ENCODE measurements around the gene EVC.

Gene EVC

DNA sequence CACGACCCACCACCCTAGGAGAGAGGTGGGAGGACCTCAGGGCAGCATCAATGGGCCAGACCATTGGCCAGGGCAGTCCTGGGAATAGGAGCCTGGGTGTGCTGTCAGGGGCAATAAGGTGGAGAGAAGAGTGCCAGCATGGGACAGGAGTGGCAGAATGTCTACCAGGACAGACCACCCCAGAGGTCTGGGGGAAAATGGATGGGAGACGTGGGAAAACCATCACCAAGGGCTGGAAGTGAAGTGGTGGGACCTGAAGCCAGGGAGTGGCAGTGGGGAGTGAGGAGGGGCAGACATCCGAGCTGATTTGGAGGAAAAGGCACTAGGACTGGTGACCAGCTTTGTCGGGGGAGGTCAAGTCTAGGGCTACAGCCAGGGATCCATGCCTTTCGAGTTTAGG lies 3.6 kb upstream of the EVC start:
- TF ChIP-seq, protein P1, sequence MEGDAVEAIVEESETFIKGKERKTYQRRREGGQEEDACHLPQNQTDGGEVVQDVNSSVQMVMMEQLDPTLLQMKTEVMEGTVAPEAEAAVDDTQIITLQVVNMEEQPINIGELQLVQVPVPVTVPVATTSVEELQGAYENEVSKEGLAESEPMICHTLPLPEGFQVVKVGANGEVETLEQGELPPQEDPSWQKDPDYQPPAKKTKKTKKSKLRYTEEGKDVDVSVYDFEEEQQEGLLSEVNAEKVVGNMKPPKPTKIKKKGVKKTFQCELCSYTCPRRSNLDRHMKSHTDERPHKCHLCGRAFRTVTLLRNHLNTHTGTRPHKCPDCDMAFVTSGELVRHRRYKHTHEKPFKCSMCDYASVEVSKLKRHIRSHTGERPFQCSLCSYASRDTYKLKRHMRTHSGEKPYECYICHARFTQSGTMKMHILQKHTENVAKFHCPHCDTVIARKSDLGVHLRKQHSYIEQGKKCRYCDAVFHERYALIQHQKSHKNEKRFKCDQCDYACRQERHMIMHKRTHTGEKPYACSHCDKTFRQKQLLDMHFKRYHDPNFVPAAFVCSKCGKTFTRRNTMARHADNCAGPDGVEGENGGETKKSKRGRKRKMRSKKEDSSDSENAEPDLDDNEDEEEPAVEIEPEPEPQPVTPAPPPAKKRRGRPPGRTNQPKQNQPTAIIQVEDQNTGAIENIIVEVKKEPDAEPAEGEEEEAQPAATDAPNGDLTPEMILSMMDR (IDR thresholded peaks at IDR 0.05; ENCODE audit: insufficient read depth, low read depth, low read length, missing control alignments): no peak
- no peak overlapping the region for H3K4me3 ChIP-seq (ENCODE audit: low read depth, low read length)

DNA sequence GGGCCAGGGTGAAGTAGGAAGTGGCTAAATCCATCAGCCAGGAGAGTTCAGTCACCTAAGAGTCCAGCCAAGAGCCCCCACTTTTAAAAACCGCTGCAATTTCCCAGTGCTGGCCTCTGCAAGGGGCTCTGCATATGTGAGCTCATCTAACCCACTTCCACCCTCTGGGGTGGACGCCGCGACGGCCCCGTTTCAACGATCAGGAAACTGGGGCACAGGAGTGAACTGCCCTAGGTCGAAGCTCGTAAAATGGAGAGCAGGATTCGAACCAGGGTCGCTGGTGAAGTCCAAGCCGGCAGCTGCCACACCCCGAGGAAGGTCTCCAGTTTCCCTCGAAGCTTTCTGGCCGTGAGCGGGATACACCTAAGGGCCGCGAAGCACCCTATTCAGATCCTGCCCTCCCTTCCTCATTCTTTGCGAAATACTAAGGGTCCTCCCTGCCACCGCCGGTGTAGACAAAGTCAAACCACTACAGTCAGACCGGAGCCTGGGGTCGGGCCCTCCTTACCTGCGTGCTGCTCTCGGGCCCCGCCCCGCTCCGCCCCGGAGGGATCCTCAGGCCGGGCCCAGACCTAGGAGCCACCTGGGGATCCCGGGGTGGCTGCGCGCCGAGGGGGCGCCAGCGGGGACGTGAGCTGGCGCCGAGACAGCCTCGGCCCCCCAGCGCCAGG lies 3.1 kb upstream of the EVC start:
- DNase-seq (ENCODE audit: low read depth): no peak
- H3K4me3 ChIP-seq (ENCODE audit: low read depth, low read length): no peak overlapping the region

More for the DNA sequence above, 3.6 kb upstream of the EVC start:
- DNase-seq (ENCODE audit: low read depth): no peak

DNA sequence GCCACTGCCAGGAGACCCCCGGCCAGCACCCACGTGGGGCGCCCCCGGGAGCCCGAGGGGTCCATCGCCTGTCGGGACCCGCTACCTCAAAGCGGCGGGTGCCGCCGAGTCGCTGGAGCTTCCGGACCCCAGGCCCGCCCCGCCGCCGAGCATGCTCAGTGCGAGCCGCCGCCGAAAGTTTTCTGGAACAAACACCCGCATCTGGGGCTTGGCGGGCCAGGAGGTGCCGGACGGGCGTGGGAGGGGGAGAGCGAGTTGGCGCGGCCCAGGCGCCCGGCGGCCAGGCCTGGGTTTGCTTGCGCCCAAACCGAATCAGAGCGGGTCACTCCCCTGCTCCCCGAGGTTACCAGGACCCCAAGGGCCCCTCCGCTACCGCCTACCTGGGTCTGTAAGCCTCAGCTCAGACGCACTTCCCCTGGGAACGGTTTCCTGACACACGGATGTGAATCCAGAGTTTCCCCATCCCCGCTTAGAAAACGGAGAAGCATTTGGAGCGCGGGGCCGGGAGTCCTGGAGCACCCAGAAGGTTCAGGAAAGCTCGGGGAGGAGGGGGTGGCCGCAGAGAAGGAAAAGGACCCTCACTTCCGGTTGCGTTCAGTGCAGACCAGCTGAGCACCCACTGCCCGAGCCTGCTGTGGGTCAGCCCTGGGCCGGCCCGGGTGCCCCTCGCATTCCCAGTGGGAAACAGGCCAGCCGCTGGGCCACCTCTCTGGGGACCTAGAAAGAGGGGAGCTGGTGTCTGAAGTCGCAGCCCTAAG lies 2.4 kb upstream of the EVC start, which contains the start of gene EVC2:
EVC2 (minus strand) TSS at position 111 of the 758 bp plus-strand sequence; CDS start at position 65, 46 bp downstream.
- no peak within 1 kb of the TSS for H3K4me3 ChIP-seq (ENCODE audit: low read depth, low read length)
- TF ChIP-seq, protein P1 (IDR thresholded peaks at IDR 0.05; ENCODE audit: insufficient read depth, low read depth, low read length, missing control alignments): no peak
- no peak for DNase-seq (ENCODE audit: low read depth)

More for the DNA sequence above, 3.1 kb upstream of the EVC start:
- TF ChIP-seq, protein P1 (IDR thresholded peaks at IDR 0.05; ENCODE audit: insufficient read depth, low read depth, low read length, missing control alignments): no peak

DNA sequence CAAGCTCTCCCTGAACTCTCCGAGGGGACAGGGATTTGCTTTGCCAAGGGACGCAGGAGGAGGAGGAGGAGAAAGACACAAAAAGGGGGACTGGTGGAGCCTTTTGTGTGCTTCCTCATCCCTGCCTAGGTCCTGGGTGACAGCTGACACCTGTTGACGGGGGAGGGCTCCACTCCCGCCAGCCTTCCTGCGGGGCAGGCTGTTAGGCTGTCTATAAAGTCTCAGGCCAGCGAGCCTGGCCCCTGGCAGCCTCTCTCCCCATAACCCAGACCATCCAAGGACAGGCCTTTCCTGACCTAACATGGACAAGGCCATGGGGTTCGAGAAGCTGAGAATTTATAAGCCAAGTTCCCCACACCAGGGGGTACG lies 1.8 kb upstream of the EVC start:
- no peak for DNase-seq (ENCODE audit: low read depth)
- TF ChIP-seq, protein P1 (IDR thresholded peaks at IDR 0.05; ENCODE audit: insufficient read depth, low read depth, low read length, missing control alignments): no peak
- H3K4me3 ChIP-seq (ENCODE audit: low read depth, low read length): no peak overlapping the region

DNA sequence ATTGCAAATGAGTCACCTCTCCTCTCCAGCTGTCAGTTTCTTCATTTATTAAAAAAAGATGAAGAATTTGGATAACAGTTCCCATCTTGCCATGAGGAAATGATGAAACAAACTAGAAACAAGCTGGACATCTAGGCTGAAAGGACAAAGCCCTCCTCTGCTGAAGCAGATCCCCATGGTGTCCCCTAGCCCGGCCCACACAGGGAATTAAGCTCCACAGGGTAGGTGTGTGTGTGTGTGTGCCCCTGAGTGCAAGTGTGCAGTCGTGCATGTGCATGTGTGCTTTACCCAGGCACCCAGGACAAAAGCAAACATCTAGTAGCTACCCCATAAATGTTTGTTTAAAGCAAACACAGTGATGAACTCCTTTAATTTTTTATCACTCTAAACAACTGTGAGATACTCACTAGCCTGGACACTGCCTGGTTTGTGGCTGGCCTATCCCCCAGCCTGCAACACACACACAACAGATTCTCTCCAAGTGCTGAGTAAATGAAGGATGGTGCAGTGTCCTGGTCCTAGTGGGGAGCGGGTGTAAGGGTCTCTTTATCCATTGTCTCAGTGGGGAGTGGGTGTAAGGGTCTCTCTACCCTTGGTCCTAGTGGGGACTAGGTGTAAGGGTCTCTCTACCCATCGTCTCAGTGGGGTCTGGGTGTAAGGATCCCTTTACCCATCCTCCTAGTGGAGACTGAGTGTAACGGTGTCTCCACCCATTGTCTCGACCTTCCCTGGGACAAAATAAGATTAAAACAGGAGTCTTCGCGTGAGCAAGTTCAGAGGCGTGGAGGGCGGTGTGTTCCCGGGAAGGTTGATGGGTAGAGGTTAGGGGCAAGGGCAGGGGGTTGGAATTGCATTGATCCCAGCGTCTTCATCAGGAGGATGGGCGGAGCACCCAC lies 688 bp upstream of the EVC start:
- no peak for DNase-seq (ENCODE audit: low read depth)
- no peak overlapping the region for H3K4me3 ChIP-seq (ENCODE audit: low read depth, low read length)
- TF ChIP-seq, protein P1 (IDR thresholded peaks at IDR 0.05; ENCODE audit: insufficient read depth, low read depth, low read length, missing control alignments): no peak

DNA sequence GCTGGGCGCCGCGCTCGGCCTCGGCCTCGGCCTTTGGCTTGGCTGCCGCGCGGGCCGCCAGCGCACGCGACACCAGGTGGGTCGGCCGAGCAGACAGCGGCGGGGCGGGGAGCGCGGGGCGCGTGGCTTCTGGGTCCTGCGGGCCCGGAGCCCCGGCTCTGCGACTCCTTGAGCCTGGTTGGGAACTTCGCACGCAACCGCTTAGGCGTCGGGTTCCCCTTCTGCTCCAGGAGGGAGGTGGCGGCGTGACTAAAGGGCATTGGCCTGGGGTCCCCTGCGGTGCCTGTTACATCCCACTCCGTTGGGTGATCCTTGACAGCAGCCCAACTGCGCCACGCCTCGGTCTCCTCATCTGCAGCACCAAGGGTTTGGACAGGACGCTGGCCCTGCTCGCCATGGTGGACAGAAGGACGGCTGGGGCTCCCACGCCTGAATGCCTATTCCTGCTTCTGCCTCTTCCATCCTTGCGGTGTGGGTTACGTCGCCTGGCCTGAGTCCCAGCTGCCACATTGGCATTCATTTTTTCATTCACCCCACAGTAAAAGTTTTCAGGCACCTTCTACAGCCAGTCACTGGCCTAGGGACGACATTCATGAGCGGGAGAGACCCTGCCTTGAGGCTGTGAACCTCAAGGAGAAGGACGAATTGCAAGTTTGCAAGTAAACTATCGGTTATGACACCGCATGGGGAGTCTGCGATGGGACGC lies 631 bp downstream of the EVC start:
- DNase-seq (ENCODE audit: low read depth): no peak
- no peak overlapping the region for H3K4me3 ChIP-seq (ENCODE audit: low read depth, low read length)
- TF ChIP-seq, protein P1 (IDR thresholded peaks at IDR 0.05; ENCODE audit: insufficient read depth, low read depth, low read length, missing control alignments): no peak

Data from GM12865 (cell line).